MCF 10A (cell line): ENCODE measurements around the gene MYOF. TPM values are rescaled to one million over a fixed set of nuclear protein-coding genes. Genes with fewer than 3 reads are reported as not detected.

Experiments
- BruUV-seq: library from RNA; stranded (reverse); fragments of 400-500 nt; replicated peaks from 2 replicates; lab custom pipeline; 2021; lab: Mats Ljungman, UMichigan
- CTCF ChIA-PET: fragments of 300-600 bp; sonication (Branson Sonifier 250); formaldehyde crosslinking; extraction: SDS; loops from one replicate; lab custom pipeline; 2021; ENCODE audit warnings: antibody characterized with exemption, inconsistent platforms; lab: Yijun Ruan, JAX
- POLR2A ChIA-PET: fragments of 300-600, 350-650 bp; sonication (Branson Sonifier 250); formaldehyde crosslinking; extraction: SDS; loops from one replicate; lab custom pipeline; 2020; ENCODE audit warnings: antibody characterized with exemption, inconsistent platforms; lab: Yijun Ruan, JAX
- DNase-seq: peaks from one replicate; pipeline ENCODE4 v3.0.0-alpha.2; 2018; ENCODE audit not compliant: unreplicated experiment
- H3K27ac Mint-ChIP-seq: one replicate; pipeline ENCODE4 v1.8.0; 2022; ENCODE audit warnings: mild to moderate bottlenecking, low read depth, mixed read lengths; ENCODE audit not compliant: unreplicated experiment
- H3K27me3 Mint-ChIP-seq: one replicate; pipeline ENCODE4 v1.8.0; 2022; ENCODE audit warnings: mixed read lengths; ENCODE audit not compliant: insufficient read depth, unreplicated experiment
- H3K36me3 Mint-ChIP-seq: one replicate; pipeline ENCODE4 v1.8.0; 2022; ENCODE audit warnings: mild to moderate bottlenecking, moderate library complexity, mixed read lengths; ENCODE audit not compliant: insufficient read depth, unreplicated experiment
- H3K4me1 Mint-ChIP-seq: one replicate; pipeline ENCODE4 v1.8.0; 2022; ENCODE audit warnings: mixed read lengths; ENCODE audit not compliant: insufficient read depth, unreplicated experiment
- H3K4me3 Mint-ChIP-seq: one replicate; pipeline ENCODE4 v1.8.0; 2022; ENCODE audit warnings: mild to moderate bottlenecking, moderate library complexity, mixed read lengths; ENCODE audit not compliant: unreplicated experiment
- H3K9me3 Mint-ChIP-seq: one replicate; pipeline ENCODE4 v1.8.0; 2022; ENCODE audit warnings: mixed read lengths; ENCODE audit not compliant: unreplicated experiment
- intact Hi-C: fragments of 100-400 bp; cut with micrococcal nuclease; formaldehyde crosslinking; loops from 2 replicates; pipeline ENCODE4 v1.14.1; 2022
- total RNA-seq: library from RNA; stranded (reverse); gene quantifications from 2 replicates; pipeline ENCODE4 v1.2.3, GENCODE V29; 2022
- TF ChIP-seq, protein P1 (sequence below): fragments of 200-600 bp; IDR thresholded peaks from one replicate; pipeline ENCODE4 v1.8.0; 2022; ENCODE audit warnings: antibody characterized with exemption, mild to moderate bottlenecking; ENCODE audit not compliant: unreplicated experiment

Gene MYOF
- total RNA-seq, 1 experiment from 2014 or later: 167 TPM

DNA sequence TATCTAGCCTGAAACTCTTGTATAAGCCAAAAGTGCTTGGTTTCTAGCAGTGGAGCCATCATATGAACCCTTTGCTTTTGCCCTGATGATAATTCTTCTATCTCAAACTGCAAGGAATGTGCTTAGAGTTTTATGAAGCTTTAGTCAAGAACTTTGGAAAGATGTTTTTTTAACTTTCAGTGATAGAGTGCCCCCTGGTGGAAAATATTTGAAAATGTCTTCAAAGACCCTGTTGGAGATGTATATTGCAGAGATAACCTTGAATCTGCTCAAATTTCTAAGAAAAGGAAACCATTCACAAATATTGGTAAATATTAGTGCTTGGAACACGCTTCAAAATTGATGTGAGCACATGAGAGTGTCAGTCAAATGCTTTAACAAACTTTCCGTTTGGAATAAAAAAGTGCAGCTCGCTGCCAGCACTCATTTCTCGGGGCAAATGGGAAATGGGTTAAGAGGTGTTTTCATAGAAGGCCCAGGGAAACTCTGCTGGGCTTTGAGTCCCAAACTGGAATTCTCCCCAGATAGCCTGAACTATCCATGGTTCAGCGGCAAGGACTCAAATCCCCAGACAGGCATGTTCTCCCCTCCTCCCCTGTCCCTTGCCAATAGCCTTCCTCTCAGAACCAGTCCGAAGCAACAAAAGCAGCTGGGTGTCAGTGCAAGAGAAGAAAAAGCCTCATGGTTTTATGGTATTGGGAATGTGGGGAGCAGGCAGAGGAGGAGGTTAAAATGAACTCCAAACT, 129.3 kb downstream of the MYOF start:
- TF ChIP-seq, protein P1, sequence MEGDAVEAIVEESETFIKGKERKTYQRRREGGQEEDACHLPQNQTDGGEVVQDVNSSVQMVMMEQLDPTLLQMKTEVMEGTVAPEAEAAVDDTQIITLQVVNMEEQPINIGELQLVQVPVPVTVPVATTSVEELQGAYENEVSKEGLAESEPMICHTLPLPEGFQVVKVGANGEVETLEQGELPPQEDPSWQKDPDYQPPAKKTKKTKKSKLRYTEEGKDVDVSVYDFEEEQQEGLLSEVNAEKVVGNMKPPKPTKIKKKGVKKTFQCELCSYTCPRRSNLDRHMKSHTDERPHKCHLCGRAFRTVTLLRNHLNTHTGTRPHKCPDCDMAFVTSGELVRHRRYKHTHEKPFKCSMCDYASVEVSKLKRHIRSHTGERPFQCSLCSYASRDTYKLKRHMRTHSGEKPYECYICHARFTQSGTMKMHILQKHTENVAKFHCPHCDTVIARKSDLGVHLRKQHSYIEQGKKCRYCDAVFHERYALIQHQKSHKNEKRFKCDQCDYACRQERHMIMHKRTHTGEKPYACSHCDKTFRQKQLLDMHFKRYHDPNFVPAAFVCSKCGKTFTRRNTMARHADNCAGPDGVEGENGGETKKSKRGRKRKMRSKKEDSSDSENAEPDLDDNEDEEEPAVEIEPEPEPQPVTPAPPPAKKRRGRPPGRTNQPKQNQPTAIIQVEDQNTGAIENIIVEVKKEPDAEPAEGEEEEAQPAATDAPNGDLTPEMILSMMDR: peak; percentile 51
- peak; percentile 46 for DNase-seq
- Mint-ChIP-seq H3K36me3 (peaks cover 93% of the 10 kb centered on the region), H3K4me1 (no peaks in the 10 kb centered on the region), H3K27ac (no peak overlapping the region), H3K9me3 (no peaks in the 10 kb centered on the region), H3K4me3 (no peak overlapping the region), H3K27me3 (no peaks in the 10 kb centered on the region)
- intact Hi-C loops: loop anchor here (1.0 to 5.0 kb wide), 4 partner anchors 238 to 466 kb away; no protein-coding TSS in a partner anchor
- ChIA-PET POLR2A (no interaction called here), CTCF (interaction anchor here (0.6 to 3.9 kb wide), 42 partner anchors 8 to 580 kb away, joined by 3 to 13 read pairs (median 4); no protein-coding TSS in a partner anchor)
- BruUV-seq: no TSS peak

DNA sequence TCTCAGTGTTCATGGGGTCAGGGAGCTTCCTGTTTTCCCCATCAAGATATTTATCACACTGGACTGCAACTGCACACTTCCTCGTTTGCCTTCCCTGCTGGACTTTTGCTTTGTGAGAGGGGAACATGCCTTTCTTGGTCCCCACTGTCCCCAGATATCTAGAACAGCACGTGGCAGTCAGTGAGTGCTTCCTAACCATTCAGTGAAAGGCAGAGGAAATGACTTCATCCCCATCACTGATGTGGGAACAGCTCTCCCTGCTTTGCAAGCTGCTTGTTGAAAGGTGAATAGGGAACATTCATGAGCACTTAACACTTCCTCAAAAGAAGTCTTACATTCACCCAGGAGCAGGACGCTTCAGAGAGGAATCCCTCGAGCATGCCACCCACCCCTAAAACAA, 135.4 kb downstream of the MYOF start:
- no peaks in the 10 kb centered on the region for H3K27me3 Mint-ChIP-seq
- no peak overlapping the region for H3K4me3 Mint-ChIP-seq
- CTCF ChIA-PET: interaction anchor here (0.9 kb wide), 1 partner anchor 45 kb away, joined by 3 read pairs; no protein-coding TSS in a partner anchor
- intact Hi-C loops: no loop called here
- H3K4me1 Mint-ChIP-seq: no peaks in the 10 kb centered on the region
- H3K9me3 Mint-ChIP-seq: no peaks in the 10 kb centered on the region
- H3K36me3 Mint-ChIP-seq: peaks cover 98% of the 10 kb centered on the region
- DNase-seq: no peak
- H3K27ac Mint-ChIP-seq: no peak overlapping the region
- POLR2A ChIA-PET: no interaction called here
- no TSS peak for BruUV-seq
- TF ChIP-seq, protein P1: no peak

DNA sequence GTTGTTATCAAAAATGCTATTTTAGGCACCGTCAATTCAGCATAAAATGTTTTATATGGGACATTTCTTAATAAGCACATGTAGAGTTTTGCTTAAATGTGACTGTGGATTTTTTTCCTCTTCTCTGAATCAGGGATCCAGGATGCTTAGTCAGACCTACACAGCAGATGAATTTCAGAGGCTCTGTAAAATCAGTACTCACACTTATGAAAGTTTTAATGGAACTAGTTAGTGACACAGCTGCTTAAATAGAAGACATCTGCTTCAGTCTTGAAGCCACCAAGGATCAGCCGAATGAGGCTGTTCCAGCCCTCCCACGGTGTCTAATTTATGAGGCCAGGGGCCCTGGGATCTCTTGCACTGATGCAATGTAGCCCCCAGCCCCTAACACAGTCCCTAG, 136.0 kb downstream of the MYOF start:
- H3K27ac Mint-ChIP-seq: no peak overlapping the region
- intact Hi-C loops: no loop called here
- TF ChIP-seq, protein P1: no peak
- POLR2A ChIA-PET: no interaction called here
- H3K9me3 Mint-ChIP-seq: no peaks in the 10 kb centered on the region
- H3K4me1 Mint-ChIP-seq: no peaks in the 10 kb centered on the region
- CTCF ChIA-PET: interaction anchor here (0.9 kb wide), 1 partner anchor 46 kb away, joined by 3 read pairs; no protein-coding TSS in a partner anchor
- DNase-seq: no peak
- H3K27me3 Mint-ChIP-seq: no peaks in the 10 kb centered on the region
- peaks cover 98% of the 10 kb centered on the region for H3K36me3 Mint-ChIP-seq
- BruUV-seq: no TSS peak
- no peak overlapping the region for H3K4me3 Mint-ChIP-seq

DNA sequence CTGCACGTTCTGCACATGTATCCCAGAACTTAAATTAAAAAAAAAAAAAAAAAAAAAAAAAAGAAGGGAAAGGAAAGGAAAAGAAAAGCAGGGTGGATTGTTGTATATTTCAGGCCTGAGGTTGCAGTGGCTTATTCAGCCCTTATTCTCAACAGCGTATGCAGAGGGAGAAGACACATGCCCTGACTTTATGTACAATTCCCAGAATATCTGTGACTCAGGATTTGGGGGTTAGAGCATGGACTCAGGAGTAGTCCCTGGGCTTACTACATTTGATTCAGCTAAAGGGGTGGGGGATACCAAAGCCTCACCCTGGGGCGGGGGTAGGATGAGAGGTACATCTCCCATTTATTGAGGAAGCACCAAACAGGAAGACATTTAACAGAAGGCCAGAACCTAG, 137.4 kb downstream of the MYOF start:
- H3K27me3 Mint-ChIP-seq: no peaks in the 10 kb centered on the region
- no TSS peak for BruUV-seq
- POLR2A ChIA-PET: interaction anchor here (0.6 kb wide), 1 partner anchor 288 kb away, joined by 3 read pairs; no protein-coding TSS in a partner anchor
- H3K9me3 Mint-ChIP-seq: no peaks in the 10 kb centered on the region
- TF ChIP-seq, protein P1: no peak
- intact Hi-C loops: no loop called here
- H3K4me3 Mint-ChIP-seq: no peak overlapping the region
- H3K27ac Mint-ChIP-seq: no peak overlapping the region
- H3K4me1 Mint-ChIP-seq: no peaks in the 10 kb centered on the region
- peaks cover 86% of the 10 kb centered on the region for H3K36me3 Mint-ChIP-seq
- no peak for DNase-seq
- CTCF ChIA-PET: interaction anchor here (0.5 to 1.3 kb wide), 6 partner anchors 9 to 858 kb away, joined by 3 to 5 read pairs (median 4); no protein-coding TSS in a partner anchor
